ENCODE data around the gene PSMA6.

PSMA6 gene

GRCh38 chr14:35304812-35305462 lies 12.8 kb downstream of the PSMA6 start:
- TF ChIP-seq, protein P1, sequence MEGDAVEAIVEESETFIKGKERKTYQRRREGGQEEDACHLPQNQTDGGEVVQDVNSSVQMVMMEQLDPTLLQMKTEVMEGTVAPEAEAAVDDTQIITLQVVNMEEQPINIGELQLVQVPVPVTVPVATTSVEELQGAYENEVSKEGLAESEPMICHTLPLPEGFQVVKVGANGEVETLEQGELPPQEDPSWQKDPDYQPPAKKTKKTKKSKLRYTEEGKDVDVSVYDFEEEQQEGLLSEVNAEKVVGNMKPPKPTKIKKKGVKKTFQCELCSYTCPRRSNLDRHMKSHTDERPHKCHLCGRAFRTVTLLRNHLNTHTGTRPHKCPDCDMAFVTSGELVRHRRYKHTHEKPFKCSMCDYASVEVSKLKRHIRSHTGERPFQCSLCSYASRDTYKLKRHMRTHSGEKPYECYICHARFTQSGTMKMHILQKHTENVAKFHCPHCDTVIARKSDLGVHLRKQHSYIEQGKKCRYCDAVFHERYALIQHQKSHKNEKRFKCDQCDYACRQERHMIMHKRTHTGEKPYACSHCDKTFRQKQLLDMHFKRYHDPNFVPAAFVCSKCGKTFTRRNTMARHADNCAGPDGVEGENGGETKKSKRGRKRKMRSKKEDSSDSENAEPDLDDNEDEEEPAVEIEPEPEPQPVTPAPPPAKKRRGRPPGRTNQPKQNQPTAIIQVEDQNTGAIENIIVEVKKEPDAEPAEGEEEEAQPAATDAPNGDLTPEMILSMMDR (IDR thresholded peaks at IDR 0.05) = no peak
- no peaks in the 10 kb centered on the region for H3K36me3 ChIP-seq (ENCODE audit: control insufficient read depth, insufficient read depth, low read length)
- no peak overlapping the region for H2AFZ ChIP-seq
- H3K4me1 ChIP-seq = peaks cover 5% of the 10 kb centered on the region
- H3K9me3 ChIP-seq (ENCODE audit: control insufficient read depth, low read length) = no peaks in the 10 kb centered on the region
- H3K9ac ChIP-seq = no peak overlapping the region
- H3K27me3 ChIP-seq (ENCODE audit: control insufficient read depth, insufficient read depth, low read length) = no peaks in the 10 kb centered on the region
- H3K79me2 ChIP-seq = peaks cover 58% of the 10 kb centered on the region
- no peak overlapping the region for H3K4me2 ChIP-seq (ENCODE audit: low read length)
- H3K27ac ChIP-seq = no peak overlapping the region
- H3K4me3 ChIP-seq (ENCODE audit: low read depth, low read length) = no peak overlapping the region

- Histone ChIP-seq H3K4me2 (ENCODE audit: low read length) (no peak overlapping the region), H3K9ac (no peak overlapping the region), H3K27ac (no peak overlapping the region), H3K9me3 (ENCODE audit: control insufficient read depth, low read length) (no peaks in the 10 kb centered on the region), H3K79me2 (peaks cover 52% of the 10 kb centered on the region), H3K36me3 (ENCODE audit: control insufficient read depth, insufficient read depth, low read length) (no peaks in the 10 kb centered on the region), H3K4me1 (peaks cover 3% of the 10 kb centered on the region), H3K4me3 (ENCODE audit: low read depth, low read length) (no peak overlapping the region), H2AFZ (no peak overlapping the region), H3K27me3 (ENCODE audit: control insufficient read depth, insufficient read depth, low read length) (no peaks in the 10 kb centered on the region)
- TF ChIP-seq, protein P1 (IDR thresholded peaks at IDR 0.05) = no peak
Measured at GRCh38 chr14:35305633-35306032, 13.5 kb downstream of the PSMA6 start.

- Histone ChIP-seq H3K4me1 (no peaks in the 10 kb centered on the region), H3K9me3 (ENCODE audit: control insufficient read depth, low read length) (no peaks in the 10 kb centered on the region), H3K79me2 (peaks cover 49% of the 10 kb centered on the region), H3K36me3 (ENCODE audit: control insufficient read depth, insufficient read depth, low read length) (peaks cover 2% of the 10 kb centered on the region), H3K9ac (no peak overlapping the region), H3K4me2 (ENCODE audit: low read length) (no peak overlapping the region), H2AFZ (no peak overlapping the region), H3K27me3 (ENCODE audit: control insufficient read depth, insufficient read depth, low read length) (no peaks in the 10 kb centered on the region), H3K4me3 (ENCODE audit: low read depth, low read length) (no peak overlapping the region), H3K27ac (no peak overlapping the region)
- TF ChIP-seq, protein P1 (IDR thresholded peaks at IDR 0.05) = no peak
Measured at GRCh38 chr14:35306114-35306513, 13.9 kb downstream of the PSMA6 start.

DNA sequence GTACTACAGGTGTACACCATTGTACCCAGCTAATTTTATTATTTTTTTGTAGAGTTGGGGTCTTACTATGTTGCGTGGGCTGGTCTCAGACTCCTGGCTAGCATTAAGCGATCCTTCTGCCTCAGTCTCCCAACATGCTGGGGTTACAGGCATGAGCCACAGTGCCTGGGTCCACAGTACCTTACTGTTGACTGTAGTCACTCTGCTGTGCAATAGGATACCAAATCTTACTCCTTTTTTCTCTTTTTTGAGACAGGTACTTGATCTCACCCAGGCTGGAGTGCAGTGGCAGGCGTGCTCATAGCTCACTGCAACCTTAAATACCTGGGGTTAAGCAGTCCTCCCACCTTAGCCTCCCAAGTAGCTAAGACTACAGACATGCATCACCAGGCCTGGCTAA lies 25.6 kb downstream of the PSMA6 start:
- Histone ChIP-seq H3K9me3 (ENCODE audit: control insufficient read depth, low read length) (no peaks in the 10 kb centered on the region), H3K79me2 (no peaks in the 10 kb centered on the region), H3K36me3 (ENCODE audit: control insufficient read depth, insufficient read depth, low read length) (no peaks in the 10 kb centered on the region), H3K4me3 (ENCODE audit: low read depth, low read length) (no peak overlapping the region), H3K27me3 (ENCODE audit: control insufficient read depth, insufficient read depth, low read length) (no peaks in the 10 kb centered on the region), H3K4me2 (ENCODE audit: low read length) (no peak overlapping the region), H3K4me1 (no peaks in the 10 kb centered on the region), H3K27ac (no peak overlapping the region), H2AFZ (no peak overlapping the region), H3K9ac (no peak overlapping the region)
- TF ChIP-seq, protein P1 (IDR thresholded peaks at IDR 0.05) = no peak

DNA sequence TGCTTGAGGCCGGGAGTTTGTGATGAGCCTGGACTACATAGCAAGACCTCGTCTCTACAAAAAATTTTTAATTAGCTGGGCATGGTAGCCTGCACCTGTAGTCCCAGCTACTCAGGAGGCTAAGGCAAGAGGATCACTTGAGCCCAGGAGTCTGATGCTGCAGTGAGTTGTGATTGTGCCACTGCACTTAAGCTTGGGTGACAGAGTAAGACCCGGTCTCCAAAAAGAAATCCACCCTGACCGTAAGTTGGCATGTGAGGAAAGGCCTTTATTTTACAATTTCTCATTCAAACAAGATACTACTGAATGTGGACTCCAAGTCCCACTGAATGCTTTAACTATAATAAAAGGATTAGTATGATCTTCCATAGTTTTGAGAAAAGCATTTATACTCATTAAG lies 27.3 kb downstream of the PSMA6 start:
- TF ChIP-seq, protein P1 (IDR thresholded peaks at IDR 0.05) = no peak

More for the DNA sequence above, 27.3 kb downstream of the PSMA6 start:
- Histone ChIP-seq H3K4me3 (ENCODE audit: low read depth, low read length) (no peak overlapping the region), H3K27ac (no peak overlapping the region), H2AFZ (no peak overlapping the region), H3K9me3 (ENCODE audit: control insufficient read depth, low read length) (no peaks in the 10 kb centered on the region), H3K27me3 (ENCODE audit: control insufficient read depth, insufficient read depth, low read length) (no peaks in the 10 kb centered on the region), H3K4me2 (ENCODE audit: low read length) (no peak overlapping the region), H3K9ac (no peak overlapping the region), H3K36me3 (ENCODE audit: control insufficient read depth, insufficient read depth, low read length) (no peaks in the 10 kb centered on the region), H3K79me2 (no peaks in the 10 kb centered on the region), H3K4me1 (no peaks in the 10 kb centered on the region)
